Lung (tissue), 12 donors: ENCODE data around the gene CDC42BPB. TPM values are rescaled to one million over a fixed set of nuclear protein-coding genes. Genes with fewer than 3 reads are reported as not detected.

Experiments
- ATAC-seq: fragments of 200-7000 bp; cut with Tn5 transposase; one replicate; pipeline ENCODE4 v1.9.1; 2020; ENCODE audit warnings: moderate number of reproducible peaks; ENCODE audit not compliant: insufficient read depth, low FRiP score
- DNase-seq, 3 donors: peaks; one replicate each; pipeline ENCODE4 v3.0.0-alpha.2; 2013 to 2017
- H3K27ac ChIP-seq, 2 donors: one replicate each; pipeline ENCODE4 v1.5.1; 2013; ENCODE audit warnings: mild to moderate bottlenecking in 2 of 2, moderate library complexity in 2 of 2, control low read depth in 1 of 2, inconsistent platforms in 1 of 2, low read depth in 1 of 2, low read length in 1 of 2
- H3K27me3 ChIP-seq, 3 donors: one replicate each; pipeline ENCODE4 v1.5.1; 2013; ENCODE audit warnings: low read length in 2 of 3; ENCODE audit not compliant: control insufficient read depth in 3 of 3, insufficient read depth in 3 of 3
- H3K36me3 ChIP-seq, 4 donors: one replicate each; pipeline ENCODE4 v1.5.1; 2013; ENCODE audit warnings: low read length in 4 of 4, mild to moderate bottlenecking in 1 of 4, moderate library complexity in 1 of 4; ENCODE audit not compliant: control insufficient read depth in 4 of 4, insufficient read depth in 4 of 4
- H3K4me1 ChIP-seq, 5 donors: one replicate each; pipeline ENCODE4 v1.5.1; 2013; ENCODE audit warnings: low read length in 5 of 5, mild to moderate bottlenecking in 2 of 5, moderate library complexity in 1 of 5; ENCODE audit not compliant: control insufficient read depth in 5 of 5, insufficient read depth in 5 of 5
- H3K4me3 ChIP-seq: one replicate; pipeline ENCODE4 v1.5.1; 2013; ENCODE audit warnings: mild to moderate bottlenecking, control low read depth, moderate library complexity
- H3K9ac ChIP-seq, 2 donors: one replicate each; pipeline ENCODE4 v1.5.1; 2013; ENCODE audit warnings: low read length in 2 of 2, control low read depth in 1 of 2; ENCODE audit not compliant: insufficient read depth in 1 of 2
- H3K9me3 ChIP-seq, 4 donors: one replicate each; pipeline ENCODE4 v1.5.1; 2013; ENCODE audit warnings: low read length in 3 of 4, mild to moderate bottlenecking in 1 of 4, moderate library complexity in 1 of 4; ENCODE audit not compliant: control insufficient read depth in 4 of 4, insufficient read depth in 3 of 4
- WGBS, 2 donors: extraction: QIAGEN DNeasy Blood & Tissue Kit; methylation state at CpG; one replicate each; pipeline ENCODE4 v1.1.7; 2013; 5-methylcytosine and 5-hydroxymethylcytosine counted together
- polyA plus RNA-seq, 2 donors: library from polyadenylated mRNA; stranded (reverse); fragments of 200-250 nt; gene quantifications; one replicate each; pipeline ENCODE4 v1.2.1, GENCODE V29; 2013
- total RNA-seq, 2 donors: library from RNA; depleted of rRNA in 1 of 2; stranded (reverse); fragments of >200 nt in 1 of 2; gene quantifications; one replicate each; pipeline ENCODE4 v1.2.1, GENCODE V29; 2014 to 2021
- TF ChIP-seq, protein P1 (sequence below): IDR thresholded peaks from 2 replicates; pipeline ENCODE4 v1.5.1; 2012; ENCODE audit warnings: mild to moderate bottlenecking; ENCODE audit errors: control extremely low read depth, extremely low read depth
- donor health status: control.
- donor health status: control.
- donor health status: Bipolar disorder and iron deficiency.
- donor health status: healthy.
- donor health status: DM: yes; HTN: yes; CAD: no.

Gene CDC42BPB
- total and polyA plus RNA-seq, 4 donors = 39.3 to 97.9 (median 66.6) TPM

DNA sequence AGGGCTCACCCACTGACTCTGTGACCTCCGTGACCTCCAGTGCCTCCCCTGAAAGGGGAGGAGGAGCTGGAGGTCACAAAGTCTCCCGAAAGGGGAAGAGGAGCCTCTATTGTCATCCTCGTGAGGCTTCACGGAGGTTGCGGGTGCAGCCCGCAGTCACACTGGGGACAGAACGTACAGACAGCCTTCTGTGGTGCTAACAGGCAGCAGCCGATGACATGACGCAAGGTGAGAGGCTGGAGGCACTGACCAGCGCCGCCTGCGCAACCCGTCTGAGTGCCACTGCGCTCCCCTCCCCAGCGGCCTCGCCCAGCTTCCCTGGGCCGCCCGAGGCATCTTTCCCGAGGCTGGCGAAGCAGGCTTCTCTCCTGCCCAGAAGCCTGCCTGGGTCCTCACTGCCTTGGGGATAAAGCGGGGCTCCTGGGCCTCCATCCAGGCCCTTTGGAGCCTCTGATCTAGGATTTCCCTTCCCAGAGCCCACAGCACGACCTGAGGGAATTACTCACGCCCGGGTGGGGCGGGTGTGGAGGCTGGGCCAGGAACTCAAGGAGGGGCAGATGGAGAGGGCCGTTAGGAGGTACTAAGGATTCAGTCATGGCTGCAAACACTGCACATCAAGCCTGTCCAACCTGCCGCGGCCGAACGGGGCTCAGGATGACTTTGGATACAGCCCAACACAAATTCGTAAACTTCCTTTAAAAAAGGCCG, 14.3 kb upstream of the CDC42BPB start:
- ATAC-seq = no peak
- no peak overlapping the region for H3K4me3 ChIP-seq
- peak overlapping the region in 1 of 2 donors; percentile 66 for H3K27ac ChIP-seq

DNA sequence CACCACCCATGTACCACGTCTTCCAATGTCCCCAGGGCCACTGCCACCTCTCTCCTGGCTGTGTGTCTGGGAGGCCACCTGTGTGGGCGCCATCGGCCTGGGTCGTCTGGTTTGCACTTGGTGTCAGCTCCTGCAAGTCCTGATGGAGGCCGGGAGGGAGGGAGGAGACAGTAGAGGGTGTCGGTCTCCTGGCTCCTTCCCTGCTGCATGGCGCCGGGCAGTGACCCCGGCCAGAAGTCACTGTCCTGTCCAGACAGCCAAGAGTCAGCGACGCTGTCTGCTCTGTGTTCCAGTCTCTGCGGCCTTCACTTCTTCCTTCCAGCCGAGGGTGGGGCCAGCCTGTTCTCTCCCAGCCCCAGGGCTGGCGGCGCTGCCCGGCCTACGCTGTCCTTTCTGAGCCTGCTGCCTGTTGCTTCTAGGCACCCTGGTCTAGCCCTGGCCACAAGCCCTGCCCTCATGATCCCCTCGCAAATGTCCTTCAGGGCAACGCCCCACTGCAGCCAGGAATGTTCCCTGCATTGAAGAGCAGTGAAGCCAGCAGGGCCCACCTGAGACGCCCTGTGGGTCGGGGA, 13.7 kb upstream of the CDC42BPB start:
- H3K4me1 ChIP-seq = peaks cover 0 to 17% (median 7%) of the 10 kb centered on the region in 5 donors
- TF ChIP-seq, protein P1, sequence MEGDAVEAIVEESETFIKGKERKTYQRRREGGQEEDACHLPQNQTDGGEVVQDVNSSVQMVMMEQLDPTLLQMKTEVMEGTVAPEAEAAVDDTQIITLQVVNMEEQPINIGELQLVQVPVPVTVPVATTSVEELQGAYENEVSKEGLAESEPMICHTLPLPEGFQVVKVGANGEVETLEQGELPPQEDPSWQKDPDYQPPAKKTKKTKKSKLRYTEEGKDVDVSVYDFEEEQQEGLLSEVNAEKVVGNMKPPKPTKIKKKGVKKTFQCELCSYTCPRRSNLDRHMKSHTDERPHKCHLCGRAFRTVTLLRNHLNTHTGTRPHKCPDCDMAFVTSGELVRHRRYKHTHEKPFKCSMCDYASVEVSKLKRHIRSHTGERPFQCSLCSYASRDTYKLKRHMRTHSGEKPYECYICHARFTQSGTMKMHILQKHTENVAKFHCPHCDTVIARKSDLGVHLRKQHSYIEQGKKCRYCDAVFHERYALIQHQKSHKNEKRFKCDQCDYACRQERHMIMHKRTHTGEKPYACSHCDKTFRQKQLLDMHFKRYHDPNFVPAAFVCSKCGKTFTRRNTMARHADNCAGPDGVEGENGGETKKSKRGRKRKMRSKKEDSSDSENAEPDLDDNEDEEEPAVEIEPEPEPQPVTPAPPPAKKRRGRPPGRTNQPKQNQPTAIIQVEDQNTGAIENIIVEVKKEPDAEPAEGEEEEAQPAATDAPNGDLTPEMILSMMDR = no peak
- no peaks in the 10 kb centered on the region for H3K27me3 ChIP-seq
- no peak for ATAC-seq
- H3K27ac ChIP-seq = peak overlapping the region in 1 of 2 donors; percentile 66
- no peak overlapping the region for H3K4me3 ChIP-seq
- no peak overlapping the region for H3K9ac ChIP-seq
- 76 to 83% methylated on average over 20 to 21 of the region's 21 CpGs for WGBS, 2 donors
- no peaks in the 10 kb centered on the region for H3K9me3 ChIP-seq
- no peaks in the 10 kb centered on the region for H3K36me3 ChIP-seq
- no peak for DNase-seq

More for the DNA sequence above, 14.3 kb upstream of the CDC42BPB start:
- TF ChIP-seq, protein P1 = no peak
- no peaks in the 10 kb centered on the region for H3K36me3 ChIP-seq
- no peaks in the 10 kb centered on the region for H3K9me3 ChIP-seq
- H3K9ac ChIP-seq = no peak overlapping the region
- DNase-seq = no peak
- 70 to 78% methylated on average over 32 of the region's 32 CpGs for WGBS, 2 donors
- H3K27me3 ChIP-seq = no peaks in the 10 kb centered on the region
- H3K4me1 ChIP-seq = peaks cover 0 to 17% (median 7%) of the 10 kb centered on the region in 5 donors

DNA sequence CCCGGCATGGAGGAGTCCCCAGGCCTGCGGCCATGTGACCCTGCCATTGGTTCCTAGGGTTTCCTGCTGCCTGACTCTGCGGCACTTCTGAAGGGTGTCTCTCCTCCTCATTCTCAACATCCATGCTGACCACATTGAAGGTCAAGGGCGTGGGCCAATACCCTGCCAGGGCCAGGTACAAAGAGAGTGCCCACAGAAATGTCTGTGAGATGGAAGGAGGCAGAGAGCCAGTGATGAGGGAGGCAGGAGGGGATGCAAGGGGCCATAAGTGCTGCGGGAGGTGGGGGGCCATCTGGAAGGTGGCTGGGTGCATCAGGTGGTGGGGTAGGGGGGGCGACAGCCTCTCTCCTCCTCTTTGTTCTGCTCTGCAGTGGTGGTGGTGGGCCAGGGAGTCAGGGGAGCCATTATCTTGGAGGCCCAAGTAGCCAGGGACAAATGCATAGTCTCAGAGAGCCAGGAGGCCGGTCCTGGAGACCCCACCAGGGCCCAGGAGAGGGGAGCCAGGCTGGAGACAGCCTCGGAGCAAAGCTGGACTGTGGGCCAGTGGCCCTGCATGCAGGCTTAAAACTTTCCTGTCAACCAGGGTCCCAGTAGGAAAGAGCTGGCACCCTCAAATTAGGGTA, 13.0 kb upstream of the CDC42BPB start:
- no peak overlapping the region for H3K9ac ChIP-seq
- ATAC-seq = no peak
- 90 to 96% methylated on average over 8 of the region's 8 CpGs for WGBS, 2 donors
- no peaks in the 10 kb centered on the region for H3K36me3 ChIP-seq
- TF ChIP-seq, protein P1 = no peak
- peaks cover 0 to 19% (median 5%) of the 10 kb centered on the region in 5 donors for H3K4me1 ChIP-seq
- no peak overlapping the region for H3K4me3 ChIP-seq
- peak overlapping the region in 1 of 2 donors; percentile 66 for H3K27ac ChIP-seq
- no peak for DNase-seq
- no peaks in the 10 kb centered on the region for H3K27me3 ChIP-seq
- no peaks in the 10 kb centered on the region for H3K9me3 ChIP-seq
